SIG-M5 treated with dmso at 0.1 percent for 504 hours (cell line): Measurements from ENCODE around the gene KCND1.
"Not testable (repeated sequence)": the region's sequence is repeated elsewhere in the genome, so short reads cannot be mapped to it uniquely, and the experiment has no call there.

ENCODE experiments used
- DNase-seq: peaks from one replicate; lab custom pipeline; 2025; ENCODE audit not compliant: unreplicated experiment; lab: John Stamatoyannopoulos, UW

Gene KCND1

DNA sequence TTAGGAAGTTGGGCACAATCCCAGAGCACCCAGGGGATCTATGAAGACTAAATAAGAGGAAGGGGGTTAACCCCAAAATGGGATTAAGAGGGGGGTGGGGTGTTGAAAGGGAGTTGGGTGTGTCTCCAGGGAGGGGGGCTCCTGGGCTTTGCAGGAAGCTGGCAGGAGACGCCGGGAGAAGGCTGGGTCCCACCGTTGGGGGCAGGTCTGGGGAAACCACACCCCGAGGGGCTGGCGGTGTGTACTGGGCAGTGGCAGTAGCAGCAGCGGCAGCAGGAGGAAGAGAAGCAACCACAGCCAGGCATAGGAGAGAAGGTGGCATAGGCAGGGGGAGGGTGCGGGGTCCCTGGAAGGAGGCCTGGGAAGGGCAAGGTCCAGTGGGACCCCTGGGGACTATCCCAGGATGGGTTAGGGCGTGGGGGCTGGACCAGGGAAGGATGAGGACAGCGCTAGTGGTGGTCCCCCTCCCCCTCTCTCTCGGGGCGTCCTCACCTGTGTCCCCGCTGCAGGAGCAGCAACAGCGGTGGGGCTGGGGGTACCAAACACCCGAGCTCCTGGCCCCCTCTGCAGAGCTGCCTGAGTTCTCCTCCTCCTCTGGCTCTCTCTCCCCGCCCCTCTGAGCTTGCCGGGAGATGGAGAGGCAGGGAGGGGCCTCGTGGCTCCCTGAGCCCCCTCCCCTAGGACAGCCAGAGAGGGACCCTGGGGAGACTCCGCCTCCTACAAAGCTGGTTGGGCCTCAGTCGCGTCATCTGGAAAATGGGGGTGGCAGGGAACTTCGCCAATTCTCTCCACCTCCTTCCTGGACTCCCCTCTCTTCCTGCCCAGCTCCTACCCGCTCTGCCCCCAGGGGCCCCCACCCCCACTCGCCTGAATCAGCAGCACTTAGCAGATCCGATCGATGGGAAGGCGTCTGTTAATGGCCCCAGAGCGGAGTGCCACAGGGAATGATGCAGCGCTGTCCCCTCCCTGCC lies at the start of gene KCND1:
KCND1 (minus strand) TSS at position 596 of the 971 bp plus-strand sequence. CDS start 1,573 bp downstream, outside the sequence.
- DNase-seq = no peak

DNA sequence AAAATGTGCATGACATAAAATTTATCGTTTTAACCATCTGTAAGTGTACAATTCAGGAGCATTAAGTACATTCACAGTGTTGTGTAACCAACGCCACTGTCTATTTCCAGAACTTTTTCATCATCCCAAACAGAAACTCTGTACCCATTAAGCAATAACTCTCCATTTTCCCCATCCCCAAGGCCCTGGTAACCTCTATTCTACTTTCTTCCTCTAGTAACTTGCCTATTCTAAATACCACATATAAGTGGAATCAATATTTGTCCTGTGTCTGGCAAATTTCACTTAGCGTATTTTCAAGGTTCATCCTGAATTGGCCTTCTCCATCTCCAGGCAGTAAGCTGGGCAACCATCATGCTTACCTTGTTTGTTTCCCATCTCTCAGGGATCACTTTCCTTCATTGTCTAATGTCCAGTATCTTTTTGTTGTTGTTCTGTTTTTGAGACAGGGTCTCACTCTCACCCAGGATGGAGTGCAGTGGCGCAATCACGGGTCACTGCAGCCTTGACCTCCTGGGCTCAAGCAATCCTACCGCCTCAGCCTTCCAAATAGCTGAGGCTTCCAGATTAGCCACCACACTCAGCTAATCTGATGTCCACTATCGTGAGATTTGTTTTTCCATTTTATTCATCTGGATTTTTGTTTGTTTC lies 48.1 kb upstream of the KCND1 start:
- DNase-seq = peak; percentile 77

DNA sequence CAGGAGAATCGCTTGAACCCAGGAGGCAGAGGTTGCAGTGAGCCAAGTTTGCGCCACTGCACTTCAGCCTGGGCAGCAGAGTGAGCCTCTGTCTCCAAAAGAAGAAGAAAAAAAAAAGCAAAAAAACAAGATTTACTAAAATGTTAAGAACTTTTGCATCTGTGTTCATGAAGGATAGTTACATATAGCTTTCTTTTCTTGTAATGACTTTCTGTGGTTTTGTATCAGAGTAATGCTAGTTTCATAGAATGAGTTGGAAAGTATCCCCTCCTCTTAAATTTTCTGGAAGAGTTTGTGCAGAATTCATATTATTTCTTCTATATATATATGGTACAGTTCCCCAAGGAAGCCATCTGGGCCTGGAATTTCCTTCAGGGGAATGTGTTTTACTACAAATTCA lies 47.4 kb upstream of the KCND1 start:
- DNase-seq = no peak

DNA sequence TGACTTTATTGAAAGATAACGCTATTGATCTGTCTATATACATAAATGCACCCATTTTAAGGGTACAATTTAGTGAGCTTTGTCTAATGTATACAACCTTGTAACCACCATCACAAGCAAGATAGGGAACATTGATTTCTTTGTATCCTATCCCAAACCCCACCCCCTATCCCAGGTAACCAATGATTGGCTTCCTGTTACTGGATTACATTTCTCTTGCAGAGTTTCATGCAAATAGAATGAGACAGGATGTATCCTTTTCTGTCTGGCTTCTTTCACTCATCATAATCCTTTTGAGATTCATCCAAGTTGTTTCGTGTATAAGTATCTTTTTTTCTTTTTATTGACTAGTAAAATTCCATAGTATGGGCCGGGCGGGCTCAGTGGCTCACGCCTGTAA lies 32.1 kb upstream of the KCND1 start:
- DNase-seq = no peak

DNA sequence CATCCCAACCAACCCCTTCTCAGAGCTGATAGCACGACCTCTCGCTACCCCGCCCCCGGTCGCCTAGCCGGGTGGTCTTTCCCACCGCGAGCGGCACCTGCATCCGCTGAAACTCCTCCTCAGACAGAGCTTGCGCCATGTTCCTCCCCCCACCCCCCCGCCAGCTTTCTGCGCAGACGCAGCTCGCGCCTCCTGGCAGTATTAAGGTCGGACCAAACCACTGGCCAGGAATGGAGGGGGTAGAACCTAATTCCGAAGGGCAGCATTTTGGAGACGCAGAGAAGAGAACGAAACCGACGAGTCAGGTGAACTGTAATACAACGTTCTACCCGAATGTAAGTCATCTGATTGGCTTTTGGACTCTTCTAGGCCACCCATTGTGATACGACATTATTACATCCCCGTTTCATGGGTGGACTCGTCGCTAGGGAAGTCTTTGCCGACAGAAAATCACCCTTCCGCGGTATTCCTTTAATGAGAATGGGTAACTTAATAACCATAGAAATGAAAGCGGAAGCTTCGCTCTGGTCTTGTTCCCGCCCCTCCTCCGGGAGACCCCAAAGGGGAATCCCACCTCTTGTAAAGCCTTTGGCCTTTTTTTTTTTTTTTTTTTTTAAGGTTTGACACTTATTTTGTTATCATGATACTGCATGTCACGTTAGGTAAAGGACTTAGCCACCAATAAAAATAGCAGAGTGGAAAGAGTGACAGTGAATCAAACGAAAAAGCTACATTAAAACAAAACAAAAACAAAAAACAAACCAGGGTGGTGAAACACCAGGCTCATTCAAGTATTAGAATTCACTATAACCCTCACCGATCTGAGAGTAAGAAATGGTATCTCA lies 30.7 kb upstream of the KCND1 start, which contains the start of gene GRIPAP1:
GRIPAP1 (minus strand) TSS at position 174 of the 845 bp plus-strand sequence; CDS start at position 139, 35 bp downstream.
- peak; percentile 91 for DNase-seq

DNA sequence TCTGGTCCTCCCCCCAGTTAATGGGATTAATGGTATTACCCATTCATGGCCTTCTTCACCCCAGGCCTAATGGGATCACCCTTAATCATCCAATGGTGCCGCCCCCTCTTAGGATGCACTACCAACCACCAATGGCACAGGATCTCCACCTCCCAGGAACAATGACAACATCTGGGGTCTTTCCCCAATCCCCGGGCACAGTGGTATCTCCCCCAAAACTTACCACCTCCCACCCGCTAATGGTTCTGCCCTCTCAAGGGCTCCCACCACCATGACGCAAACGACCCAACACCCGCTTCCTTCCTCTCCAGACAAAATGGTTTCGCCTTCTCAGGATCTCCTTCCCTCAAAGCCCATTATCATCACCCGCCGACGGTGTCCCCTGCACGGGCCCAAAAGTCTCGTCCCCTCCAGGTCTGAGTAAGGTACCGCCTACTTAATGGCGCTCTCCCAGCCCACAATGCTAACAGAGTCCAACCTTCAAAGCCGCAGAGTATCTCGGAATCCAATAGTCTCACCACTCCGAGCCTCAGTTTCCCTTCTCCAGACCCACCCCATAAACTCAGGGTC lies 30.0 kb upstream of the KCND1 start:
- DNase-seq = peak; percentile 47

DNA sequence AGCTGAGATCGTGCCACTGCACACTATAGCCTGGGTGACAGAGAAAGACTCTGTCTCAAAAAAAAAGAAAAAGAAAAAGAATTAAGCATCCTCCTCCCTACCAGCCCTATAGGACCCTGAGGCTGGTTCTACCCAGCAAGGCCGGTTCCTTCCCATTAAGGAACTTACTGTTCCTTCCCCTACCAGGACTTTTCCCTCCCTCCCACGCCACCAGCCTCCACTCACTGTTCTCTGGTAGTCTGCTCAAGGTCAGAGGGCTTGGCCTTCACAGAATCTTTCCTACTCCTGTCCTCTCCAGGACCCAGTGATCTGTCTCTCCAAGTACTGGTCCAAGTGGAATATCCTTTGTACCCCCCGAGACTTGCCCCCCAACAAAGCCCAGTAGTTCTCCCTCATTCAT lies 29.0 kb upstream of the KCND1 start:
- no peak for DNase-seq

DNA sequence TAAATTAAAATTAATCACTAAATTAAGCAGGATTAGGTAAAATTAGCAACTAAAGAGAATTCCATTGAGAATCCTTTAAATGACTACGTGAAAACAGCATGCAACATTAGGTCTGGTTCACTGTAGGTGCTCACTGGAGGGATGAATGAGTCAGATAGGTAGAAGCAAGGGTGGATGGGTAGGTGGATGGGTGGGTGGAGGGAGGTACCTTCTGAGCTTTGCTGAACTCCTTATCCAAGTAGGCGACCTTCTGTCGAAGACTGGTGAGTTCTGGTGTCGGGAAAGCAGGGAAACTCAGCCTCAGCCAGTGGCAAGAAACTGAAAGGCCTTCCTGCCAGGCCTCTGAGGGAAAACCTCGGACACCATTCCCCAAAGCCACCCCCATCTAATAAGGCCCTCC lies 27.4 kb upstream of the KCND1 start:
- DNase-seq = no peak

DNA sequence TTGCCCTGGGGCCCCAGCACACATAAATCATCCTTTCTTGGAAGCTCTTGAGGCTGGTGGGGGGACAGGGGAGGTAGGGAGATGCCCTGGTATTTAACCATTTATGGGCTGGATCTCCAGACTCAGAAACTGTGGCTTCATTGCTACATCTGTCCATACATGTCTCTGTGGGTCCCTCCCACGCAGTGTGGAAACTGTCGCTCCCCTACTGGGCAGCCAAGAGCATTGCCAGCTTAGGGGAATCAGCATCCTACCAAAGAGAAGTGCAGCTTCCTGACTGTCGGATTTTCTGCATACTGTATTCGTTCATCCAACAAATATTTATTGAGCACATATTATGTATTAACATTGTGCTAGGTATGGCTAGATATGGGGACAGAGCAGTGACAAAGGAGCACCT lies 26.7 kb upstream of the KCND1 start:
- DNase-seq = peak; percentile 36

DNA sequence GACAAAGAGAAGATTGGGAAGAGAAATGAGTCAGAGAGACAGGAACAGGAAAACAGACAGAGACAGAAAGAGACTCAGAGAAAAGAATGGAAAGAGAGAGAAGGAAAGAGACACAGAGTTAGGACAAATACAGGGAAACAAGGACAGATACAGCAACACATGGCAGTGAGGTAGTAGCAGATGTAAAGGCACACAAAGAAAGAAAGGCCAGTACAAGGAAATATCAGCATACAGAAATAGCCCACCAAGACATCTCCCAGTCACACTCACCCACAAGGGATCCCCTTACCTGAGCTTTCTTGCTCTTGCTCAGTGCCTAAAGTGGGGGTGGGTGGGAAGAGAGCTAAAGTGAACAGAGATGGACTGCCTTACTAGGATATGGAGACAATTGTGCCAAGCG lies 26.2 kb upstream of the KCND1 start:
- DNase-seq = no peak

DNA sequence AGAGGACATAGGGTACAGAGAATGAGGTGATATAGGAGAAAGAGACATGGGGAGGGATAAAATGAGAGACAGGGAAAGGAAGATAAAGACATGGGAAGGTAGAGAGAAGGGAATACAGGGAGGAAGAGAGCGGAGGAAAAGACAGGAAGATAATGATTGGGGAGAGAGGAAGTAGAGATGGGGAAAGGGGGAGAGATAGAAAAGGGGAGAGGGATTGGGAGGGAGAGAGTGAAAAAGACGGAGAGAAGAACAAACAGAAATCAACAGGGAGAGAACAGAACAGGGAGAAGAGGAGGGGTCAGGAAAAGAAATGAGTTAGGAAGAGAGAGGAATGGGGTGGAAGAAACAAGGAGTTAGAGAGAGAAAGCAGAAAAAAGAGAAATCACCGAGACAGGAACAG lies 25.8 kb upstream of the KCND1 start:
- DNase-seq = no peak

DNA sequence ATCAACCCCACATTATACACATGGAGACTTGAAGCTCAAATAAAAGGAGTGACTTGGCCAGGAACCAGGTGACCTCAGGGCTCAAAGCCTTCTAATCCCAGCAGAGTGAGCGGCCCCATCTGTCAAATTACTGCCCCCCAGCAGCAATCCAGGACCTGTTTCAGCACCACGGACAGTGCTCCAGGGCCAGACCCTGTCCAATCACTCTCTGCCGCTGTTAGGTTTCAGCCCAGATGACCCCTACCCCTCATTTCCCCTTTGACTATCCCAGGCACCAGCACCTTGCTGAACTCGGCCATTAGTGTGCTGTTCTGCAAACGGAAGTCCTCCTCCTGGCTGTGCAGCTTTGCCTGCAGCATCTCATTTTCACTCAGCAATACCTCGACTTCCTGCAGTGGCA lies 25.3 kb upstream of the KCND1 start:
- DNase-seq = no peak

DNA sequence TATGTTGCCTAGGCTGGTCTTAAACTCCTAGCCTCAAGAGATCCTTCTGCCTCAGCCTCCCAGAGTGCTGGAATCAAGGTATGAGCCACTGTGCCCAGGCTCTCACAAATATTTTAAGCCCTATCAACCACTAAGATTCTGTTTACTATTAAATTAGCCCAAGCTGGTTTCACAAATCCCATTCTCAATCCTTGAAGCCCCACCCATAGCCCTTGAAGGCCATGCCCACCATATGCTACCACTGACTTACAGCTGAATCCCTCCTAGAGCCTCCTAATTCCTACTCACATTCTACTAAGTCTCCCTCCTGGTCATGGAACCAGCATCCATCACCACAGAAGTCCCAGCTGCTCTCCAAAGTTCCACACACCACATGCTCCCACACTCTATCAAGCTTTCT lies 20.7 kb upstream of the KCND1 start:
- DNase-seq = no peak

DNA sequence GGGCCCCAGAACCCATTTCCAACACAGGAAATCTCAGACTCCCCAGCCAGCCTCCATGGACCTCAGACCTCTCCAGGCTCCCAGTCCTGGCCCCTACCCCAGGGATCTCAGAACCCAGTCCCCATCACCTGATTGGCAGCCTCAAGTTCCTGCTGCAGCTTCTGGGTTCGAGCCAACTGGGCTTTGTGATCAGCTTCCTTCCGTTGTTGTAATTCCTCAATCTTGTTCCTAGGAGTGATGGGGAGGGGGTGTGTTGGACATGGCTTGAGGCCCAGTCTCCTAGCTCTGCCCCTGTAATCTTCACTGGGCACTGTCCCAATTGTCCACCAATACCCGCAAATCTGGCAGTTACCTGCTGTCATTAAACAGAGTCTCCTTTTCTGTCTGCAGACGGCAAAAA lies 17.8 kb upstream of the KCND1 start:
- no peak for DNase-seq

DNA sequence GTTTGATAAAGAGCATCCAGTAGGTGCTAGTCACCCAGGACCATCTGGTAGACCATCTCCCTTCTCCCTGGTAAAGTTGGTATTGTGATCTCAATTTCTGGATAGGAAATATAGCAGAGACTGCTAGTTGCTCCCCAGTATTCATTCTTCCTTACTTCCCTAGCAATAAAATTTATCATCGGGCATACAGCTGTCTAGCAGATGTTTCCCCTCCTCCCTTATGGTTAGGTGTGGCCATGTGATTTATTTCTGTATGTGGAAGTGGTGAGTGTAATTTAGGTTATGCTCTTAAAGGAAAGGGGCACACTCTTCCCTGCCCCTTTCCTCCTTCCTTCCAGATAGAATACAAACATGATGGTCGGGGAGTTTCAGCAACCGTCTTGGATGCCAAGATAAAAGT lies 12.3 kb upstream of the KCND1 start:
- DNase-seq = no peak

DNA sequence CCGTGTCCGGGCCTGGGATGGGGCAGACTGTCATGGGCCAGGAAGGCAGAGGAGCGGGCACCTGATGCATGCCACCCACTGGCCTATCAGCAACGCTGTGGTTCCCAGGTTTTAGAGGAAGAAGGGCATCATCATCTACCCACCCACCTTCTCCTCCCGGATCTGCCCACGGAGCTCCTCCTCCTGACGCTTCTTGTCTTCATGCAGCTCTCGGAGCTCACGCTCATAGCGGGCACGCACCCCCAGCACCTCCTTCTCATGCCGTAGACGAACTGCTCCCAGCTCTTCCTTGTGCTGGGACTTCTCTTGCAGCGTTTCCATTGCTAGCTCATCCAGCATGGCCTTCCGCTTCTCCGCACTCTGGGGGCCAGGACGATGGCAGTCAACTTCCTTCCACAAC lies 11.4 kb upstream of the KCND1 start:
- no peak for DNase-seq

DNA sequence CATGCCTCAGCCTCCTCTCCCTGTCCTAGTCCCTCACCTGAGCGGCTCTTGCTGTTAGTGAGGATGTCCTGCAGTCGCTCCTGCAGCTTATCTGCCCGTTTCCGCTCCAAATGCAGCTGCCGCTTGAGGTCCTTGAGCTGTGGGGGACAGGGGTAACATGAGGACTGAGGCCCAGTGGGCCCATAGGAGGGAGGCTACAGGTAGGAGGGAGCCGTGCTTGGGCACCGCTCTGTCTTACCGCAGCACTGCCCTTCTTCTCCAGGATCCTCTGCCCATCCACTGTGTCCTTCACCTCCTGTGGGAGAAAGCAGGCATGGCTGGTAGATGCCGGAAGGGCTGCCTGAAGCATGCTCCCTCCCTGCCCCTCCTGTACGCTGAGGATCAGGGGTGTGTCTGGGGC lies 9.5 kb upstream of the KCND1 start:
- DNase-seq = no peak

DNA sequence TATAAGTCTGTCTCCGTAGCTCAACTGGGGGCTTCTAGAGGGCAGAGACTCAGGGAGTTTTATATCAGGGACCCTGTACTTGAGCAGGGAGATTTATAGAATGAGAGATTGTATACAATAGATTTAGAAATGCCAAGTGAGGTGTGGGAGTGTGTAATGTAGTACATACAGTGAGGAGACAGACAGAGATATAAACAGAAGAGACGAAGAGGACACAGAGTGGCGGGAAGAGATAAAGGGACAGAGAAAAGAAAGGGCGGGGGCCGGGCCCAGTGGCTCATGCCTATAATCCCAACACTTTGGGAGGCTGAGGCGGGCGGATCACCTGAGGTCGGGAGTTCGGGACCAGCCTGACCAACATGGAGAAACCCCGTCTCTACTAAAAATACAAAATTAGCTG lies 8.7 kb upstream of the KCND1 start:
- not testable (repeated sequence) for DNase-seq

DNA sequence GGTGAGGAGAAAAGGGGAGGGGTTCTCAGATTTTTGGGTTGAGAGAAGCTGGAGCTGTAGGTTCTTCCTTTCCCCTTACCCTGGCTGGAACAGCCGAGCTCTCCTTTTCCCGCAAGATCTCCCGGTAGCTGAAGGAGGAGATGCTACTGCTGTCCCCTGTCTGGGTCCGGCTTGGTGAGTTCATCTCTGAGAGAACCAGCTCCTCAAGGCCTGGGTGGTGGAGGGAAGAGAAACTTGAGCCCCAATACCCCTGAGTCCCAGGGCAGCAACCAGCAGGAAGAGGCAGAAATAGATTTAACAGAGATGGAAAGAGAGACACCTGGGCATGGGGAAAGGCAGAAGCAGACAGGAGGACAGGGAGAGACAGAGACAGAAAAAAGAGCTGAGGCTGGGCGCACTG lies 6.6 kb upstream of the KCND1 start:
- no peak for DNase-seq

DNA sequence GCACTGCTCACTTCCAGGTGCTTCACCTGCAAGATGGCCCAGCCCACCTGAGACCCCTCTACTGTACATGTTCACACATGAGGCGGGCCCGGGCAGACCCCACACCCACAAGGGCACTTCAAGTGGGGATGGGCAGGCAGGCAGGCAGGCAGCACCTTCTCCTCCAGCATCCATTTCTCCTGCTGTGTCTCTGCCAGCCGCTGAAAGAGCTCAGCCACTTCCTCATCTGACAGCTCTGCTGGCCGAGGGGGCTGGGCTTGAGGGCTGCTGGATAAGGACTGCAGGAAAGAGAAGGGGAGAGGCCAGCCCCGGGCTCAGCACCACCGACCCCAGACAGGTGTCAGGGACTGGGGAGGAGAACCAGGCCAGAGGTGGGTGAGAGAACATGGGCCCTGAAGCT lies 4.4 kb upstream of the KCND1 start:
- no peak for DNase-seq

DNA sequence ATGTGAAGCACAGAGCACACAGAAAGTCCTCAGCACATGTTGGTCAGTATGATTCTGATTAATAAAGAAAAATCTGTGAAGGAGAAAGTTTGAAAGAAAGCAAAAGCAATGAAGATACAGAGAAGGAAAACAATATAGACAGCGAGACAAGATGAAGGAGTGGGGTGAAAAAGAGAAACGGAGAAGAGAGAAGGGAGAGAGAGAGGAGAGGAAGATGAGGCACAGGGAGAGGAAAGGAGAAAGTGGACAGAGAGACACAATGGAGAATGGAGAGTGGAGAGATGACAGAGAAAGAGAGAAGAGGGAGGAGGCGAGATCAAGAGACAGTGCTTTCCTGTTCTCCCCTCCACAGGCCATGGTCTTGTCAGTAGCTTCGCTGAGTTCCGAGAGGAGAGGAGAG lies 3.9 kb upstream of the KCND1 start:
- no peak for DNase-seq
